GM18507 (cell line): ENCODE measurements around the gene PPARA.
A peak's percentile ranks its signal among the peaks of the same experiment; 100 is the strongest.

Source experiments
- DNase-seq: peaks from one replicate; pipeline ENCODE4 v3.0.0; 2011; ENCODE audit warnings: low read depth; ENCODE audit not compliant: insufficient read length; ENCODE audit errors: extremely low spot score
- FAIRE-seq: peaks from 2 replicates; lab custom pipeline; 2011; peaks lifted over from hg19 to GRCh38; lab: Jason Lieb, UNC

The PPARA gene

DNA sequence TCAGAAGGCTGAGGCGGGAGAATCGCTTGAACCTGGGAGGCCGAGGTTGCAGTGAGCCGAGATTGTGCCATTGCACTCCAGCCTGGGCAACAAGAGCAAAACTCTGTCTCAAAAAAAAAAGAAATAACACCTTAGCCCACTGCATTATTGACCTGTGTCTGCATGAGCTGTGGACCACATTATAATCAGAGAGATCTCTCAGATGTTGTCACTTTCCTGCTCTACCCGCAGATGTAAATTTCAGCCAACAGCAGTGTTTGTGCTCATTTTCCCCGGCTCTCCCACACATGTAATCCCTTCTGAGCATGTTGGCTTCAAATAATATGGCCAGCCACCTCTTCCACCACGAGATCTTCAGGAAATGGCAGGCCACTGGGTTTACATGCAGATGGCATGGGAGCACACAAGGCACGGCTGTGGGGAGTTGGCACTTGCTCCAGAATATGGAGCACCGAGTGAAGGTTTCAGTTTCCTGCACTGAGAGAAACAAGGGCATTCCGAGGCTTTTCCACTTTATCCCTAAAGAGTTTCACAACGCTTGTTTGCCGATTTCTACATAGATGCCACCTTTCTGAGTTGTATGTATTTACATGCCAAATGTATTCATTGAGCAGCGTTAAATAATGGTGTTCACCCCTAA is 80.1 kb downstream of the PPARA start:
- FAIRE-seq (no peak), DNase-seq (no peak)

DNA sequence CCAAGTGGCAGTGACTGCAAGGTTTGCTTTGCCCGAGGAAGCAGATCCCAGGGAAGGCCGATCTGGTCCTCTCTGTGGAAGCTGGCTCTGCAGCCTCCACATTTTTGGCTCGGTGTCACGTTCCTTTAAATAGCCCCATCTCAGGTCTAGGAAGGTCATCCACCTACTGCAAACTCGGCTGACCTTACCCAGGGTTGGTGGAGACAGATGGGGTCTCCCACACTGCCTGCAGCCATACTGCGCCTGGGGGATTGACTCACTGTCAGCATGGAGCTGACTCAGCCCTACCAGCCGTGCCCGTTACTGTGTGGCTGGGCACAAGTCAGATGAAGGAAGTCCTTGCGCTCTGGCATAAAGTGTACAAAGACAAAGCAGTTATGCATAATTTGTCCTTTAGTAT is 82.9 kb downstream of the PPARA start:
- DNase-seq = no peak
- no peak for FAIRE-seq

DNA sequence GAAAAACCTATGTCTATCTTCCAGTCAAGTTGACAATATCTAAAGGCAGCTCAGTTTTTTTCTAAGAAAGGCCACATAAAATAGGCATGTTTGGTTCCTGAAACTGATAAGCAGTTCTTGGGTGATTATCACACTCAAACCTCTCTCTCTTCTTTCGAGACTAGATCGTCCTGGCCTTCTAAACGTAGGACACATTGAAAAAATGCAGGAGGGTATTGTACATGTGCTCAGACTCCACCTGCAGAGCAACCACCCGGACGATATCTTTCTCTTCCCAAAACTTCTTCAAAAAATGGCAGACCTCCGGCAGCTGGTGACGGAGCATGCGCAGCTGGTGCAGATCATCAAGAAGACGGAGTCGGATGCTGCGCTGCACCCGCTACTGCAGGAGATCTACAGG is 84.6 kb downstream of the PPARA start:
- no peak for FAIRE-seq
- no peak for DNase-seq

DNA sequence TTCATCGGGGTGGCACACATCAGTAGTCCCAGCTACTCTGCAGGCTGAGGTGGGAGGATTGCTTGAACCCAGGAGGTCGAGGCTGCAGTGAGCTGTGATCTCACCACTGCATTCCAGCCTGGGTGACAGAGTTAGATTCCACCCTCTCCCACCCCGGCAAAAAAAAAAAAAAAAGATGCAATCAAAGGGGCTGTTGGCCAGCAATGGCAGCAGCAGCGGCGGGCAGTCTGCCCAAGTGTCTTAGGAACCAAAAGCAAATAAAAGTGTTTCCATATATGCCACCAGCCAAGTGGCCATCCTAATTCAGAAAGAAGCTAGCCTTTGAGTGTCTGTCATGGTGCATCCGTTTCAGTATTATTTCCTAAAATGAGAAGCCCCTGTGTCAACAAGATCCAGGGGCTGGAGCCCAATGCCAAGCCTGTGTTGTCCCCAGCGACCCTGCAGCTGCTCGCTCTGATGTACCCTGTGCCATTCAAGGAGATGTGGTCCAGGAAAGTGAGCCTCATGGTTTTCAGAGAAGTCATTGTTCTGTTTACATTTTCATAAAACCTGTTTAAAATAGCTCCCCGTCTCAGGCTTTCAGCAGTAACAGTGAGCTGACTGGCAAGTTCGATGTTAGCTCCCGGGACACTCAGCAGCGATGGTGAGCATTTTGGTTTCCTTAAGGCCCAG is 87.3 kb downstream of the PPARA start:
- FAIRE-seq (no peak), DNase-seq (no peak)

DNA sequence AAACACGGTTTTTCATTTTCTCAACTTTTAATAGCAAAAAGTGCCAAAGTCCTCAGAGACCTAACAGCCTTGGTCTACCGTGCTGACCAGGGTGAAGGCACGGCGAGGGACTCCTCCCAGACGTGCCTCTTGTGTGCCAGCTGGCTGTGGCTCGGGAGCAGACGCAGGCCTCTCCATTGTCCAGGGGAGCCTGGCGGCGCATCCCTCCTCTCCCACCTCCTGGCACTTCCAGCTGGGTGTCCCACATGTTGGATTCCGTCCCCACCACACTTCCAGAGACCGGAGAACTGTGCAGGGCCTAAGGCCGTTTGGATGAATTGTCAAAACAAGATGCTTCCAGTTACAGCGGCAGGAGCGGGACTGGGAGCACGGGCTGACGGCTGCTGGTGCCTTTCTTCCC is 88.2 kb downstream of the PPARA start:
- no peak for DNase-seq
- no peak for FAIRE-seq

DNA sequence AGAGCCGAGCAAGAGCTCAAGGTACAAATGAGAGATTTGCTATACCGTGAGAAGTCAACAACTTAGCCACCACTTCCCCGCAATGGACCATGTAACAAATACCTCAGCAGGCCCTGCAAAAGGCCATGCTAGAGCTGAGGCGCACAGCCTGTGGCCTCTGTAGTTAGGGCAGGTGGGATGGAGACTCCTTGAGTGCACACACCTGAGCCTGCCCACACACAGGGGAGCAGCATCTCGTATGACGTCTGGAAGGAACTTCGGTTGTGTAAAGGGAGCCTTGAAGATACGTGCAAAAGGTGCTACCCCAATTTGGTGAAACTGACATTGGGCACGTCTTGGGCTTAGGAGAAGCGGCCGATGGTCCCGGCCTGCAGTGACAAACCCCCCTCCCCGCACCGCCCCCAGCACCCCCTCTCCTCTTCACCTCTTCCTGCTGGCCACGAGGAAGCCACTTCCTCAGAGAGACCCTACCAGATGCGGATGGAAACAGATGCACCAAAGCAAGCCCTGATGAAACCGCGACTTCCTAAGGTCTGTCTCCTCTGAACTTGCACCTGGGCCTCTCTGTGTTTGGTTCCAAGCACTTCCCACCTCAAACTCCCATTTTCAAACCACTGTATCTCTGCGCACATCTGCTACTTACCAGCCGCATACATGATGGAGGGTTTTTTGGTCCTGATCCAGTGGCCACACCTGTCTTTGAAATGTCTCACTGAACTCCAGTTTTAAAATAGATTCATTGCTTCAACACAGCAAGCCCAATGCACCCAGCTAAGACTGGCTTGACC is 89.1 kb downstream of the PPARA start:
- DNase-seq = no peak
- FAIRE-seq = no peak

DNA sequence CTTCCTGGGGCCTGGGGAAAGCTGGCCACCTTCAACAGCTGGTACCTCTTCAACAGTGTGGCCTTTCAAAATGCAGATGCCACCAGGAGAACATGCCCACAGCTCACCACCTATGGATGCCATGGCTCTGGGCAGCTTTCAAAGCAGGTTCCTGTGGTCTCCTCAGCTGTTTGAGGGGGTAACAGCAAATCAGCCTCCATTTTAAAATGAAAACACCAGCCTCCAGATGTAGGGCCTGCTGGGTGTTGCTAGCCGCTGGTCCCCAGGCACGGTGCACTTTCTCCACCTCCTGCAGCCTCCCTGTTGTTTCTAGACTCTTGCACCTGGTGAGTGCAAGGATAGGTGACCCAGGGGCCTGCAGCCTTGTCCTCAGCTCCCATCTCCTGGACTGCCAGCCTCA is 89.7 kb downstream of the PPARA start:
- FAIRE-seq (no peak), DNase-seq (no peak)

DNA sequence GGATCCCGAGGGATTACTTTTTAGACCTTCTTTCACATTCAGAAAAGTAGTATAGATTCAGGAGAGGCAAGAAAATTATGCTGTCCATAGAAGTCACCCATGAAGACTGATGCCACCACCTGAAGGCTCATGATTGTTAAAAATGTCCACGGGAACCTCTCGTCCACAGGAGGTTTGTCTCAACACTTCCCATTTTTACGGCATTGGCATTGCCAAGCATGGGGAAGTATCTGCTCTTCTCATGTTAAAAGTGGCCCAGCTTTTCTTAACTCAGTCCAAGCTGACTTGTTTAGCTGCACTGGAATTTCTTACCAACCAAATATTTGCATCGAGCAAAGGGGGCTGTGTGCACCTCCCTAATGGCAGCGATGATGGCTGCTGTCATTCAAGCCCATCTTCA is 90.2 kb downstream of the PPARA start:
- FAIRE-seq = no peak
- DNase-seq = no peak

DNA sequence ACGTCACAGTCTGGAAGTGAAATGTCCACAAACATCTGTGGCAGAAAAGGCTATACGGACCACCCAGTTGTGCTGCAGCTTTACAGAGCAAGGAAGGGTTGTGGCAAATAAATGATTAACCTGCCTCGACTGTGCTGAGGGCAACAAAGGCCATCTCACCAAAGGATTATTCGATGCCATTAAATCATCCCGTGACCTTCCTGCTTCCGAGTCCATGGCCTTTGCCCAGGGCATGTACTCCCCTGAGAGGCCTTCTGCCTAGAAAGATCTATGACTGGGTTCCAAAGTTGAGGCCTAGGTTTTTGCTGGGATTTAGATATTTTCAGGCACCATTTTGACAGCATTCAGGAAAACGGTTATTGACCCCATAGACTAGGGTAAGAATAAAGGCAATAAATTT is 90.6 kb downstream of the PPARA start:
- FAIRE-seq (no peak), DNase-seq (no peak)

DNA sequence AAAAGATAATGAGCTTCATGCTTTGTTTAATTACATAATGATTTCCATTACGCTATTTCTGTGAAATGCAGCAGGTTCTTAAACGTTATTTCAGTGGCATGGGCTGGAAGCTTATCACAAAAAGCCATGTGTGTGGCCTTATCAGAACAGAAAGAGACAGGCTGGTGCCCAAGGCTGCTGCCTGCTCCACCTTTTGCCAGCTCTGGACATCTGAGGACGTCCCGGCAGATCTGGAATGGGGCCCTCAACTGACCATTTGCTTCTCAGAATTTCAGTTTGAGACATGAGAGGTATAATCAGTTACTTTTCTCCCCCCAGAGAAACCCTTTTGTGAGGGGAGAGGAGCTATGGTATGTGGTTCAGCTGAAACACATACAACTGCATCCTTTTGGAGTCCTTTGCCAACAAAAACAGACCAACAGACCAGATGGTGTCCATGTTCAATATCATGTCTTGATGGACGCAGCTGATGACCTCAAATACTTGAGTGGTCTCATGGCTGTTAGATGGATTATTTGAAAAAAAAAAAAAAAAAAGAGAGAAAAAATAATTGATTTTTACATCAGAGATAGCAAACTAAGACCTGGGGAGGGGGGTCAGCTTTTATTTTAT is 91.2 kb downstream of the PPARA start:
- DNase-seq = no peak

DNA sequence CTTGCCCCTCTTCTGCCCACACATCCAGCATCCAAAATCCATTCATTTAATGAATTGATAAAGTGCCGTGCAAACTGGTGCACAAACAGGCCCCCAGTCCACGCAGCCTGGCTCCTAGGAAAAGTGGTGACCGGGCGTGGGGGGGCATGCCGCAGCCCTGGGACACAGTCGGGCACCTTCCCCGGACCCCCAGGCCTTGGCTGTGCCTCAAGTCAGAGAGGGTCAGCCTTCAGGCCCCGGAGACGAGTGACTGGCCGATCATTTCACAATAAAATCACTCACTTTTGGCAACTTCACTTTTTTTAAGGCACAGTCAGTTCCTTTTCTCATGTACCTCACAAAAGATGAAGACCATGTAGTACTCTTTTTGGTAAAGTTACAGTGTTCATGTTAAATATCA is 91.8 kb downstream of the PPARA start:
- no peak for FAIRE-seq

More for the DNA sequence above, 91.2 kb downstream of the PPARA start:
- FAIRE-seq = no peak

DNA sequence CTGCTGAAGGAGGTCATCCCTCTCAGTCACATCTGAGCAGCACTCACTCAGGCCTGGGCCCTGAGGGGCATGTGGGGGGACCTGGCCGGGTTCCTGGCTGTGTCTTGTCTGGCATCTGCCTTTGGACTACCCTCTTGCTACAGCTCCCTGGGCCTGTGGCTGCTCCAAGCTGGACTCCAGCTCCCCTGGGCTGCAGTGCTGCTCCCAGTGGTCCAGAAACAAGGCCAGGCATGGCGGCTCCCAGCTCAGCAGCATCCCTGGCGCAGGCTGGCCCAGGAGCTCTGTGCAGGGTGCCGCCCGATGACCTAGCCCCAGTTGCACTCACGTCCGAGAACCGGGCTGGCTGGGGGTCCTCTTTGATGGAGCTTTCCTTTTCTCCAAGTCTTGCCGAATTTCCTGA is 94.4 kb downstream of the PPARA start:
- DNase-seq (no peak), FAIRE-seq (no peak)

More for the DNA sequence above, 91.8 kb downstream of the PPARA start:
- DNase-seq = no peak

DNA sequence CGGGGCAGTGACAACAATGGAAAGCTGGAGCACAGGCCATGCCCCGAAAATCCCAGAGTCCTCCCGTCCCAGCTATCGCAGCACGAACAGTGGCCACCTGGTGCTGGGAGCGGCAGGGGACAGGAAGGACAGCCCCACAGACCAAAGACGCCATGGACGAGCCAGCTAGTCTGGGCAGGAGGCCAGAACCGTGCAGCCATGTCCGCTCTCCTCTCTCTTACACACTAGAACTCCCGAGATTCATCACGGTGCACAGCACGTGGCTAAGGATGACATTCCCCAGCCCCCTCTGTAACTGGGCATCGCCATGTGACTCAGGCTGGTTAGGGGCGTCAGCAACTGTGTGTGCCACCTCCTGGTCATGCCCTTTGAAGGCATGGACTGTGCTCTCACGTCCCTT is 95.2 kb downstream of the PPARA start:
- DNase-seq = no peak
- no peak for FAIRE-seq

DNA sequence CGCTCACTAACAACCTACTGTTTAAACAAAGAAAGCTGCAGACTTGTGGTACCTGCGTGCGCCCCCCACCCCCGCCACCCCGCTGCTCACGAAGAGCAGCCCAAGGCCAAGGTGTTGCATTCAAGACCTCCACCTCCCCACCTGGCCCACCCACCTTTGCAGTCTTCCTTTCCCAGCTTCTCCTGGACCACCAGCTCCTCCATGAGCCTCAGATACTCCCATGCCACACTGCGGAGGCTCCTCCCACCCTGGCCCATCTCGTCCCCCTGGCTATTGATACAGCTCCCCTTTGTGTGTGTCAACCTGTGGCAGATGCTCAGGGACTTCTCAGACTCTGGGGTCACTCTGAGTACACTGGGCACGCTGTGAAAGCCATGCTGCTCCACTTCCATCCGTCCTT is 95.9 kb downstream of the PPARA start:
- DNase-seq (no peak), FAIRE-seq (no peak)

DNA sequence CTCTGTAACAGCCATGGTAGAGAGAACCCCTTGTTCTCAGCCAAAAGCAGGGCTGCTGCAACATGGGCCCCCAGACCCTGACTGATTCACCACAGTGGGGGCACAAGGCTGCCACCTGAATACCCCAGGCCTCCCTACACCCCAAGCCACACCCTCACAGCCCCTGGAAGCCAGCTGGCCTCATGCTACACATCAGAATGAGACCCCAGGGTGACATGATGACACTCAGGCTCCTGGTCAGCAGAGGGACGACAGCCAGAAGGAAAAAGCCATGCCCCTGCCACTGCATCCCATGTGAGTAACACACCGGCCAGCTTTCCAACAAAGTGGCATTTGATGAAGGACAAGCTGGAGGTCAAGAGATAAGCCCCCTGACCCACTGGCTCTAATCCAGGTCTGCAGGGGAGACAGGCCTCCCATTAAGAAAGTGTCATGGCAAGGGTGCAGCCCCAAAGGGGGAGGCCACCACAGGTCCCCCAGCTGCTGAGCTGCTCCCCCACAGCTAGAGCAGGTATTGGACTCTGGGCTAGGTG is 97.2 kb downstream of the PPARA start:
- FAIRE-seq (no peak), DNase-seq (no peak)

DNA sequence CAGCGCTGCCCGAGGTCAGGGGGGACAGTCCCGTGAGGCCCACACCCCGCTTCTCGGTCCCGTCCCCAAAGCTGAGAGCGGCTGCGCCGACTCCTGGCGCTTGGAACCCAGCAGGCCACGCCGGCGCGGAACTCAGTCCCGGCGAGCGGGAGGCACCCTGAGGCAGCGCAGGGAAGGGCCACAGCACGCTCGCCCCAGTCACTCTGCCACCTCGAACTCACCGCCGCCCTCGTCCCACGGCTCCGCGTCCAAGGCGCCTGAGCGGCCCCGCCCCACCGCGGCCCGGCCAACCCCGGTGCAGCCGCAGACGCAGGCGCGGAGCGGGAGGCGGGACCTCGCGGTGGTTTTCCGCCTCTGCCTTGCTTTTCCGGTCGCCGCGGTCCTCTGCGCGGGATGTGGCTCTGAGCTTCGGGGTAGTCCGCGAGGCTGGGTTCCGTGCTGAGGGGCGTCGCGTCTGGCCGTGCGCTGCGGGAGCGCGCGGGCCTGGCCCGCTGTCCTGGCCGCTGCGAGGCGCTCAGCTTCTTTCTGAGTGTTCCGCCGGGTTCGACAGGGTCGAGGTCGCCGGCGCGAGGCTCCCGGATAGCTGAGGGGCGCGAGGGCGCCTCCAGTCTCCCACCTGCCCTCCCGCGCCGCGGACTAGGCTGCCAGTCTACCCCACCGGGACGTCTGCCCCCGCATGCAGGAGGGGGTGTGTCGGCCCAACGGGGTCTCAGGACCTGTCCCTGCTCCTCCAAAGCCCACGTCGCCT is 99.9 kb downstream of the PPARA start, which contains the start of gene CDPF1:
TSS of gene CDPF1 (minus strand) at position 259 of the 748 bp plus-strand sequence. CDS start 2,009 bp downstream, outside the sequence.
- DNase-seq = peak; percentile 84
- FAIRE-seq = peak; percentile 99

DNA sequence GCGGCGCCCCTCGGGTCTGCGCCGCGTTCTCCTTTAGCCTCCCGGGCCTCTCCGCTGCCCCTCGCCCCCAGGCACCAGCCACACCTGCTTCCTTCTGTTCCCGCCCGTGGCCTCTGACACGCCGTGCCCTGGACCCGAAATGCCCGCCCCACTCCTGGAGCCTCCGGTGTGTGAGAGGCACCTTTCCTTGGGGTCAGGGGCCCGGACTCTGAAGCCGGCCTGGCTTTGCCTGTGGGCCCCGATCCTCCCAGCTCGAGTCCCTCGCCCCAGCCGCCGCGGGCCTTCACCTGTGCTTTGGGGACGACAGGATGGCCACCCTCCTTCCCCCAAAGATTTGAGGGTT is 100.4 kb downstream of the PPARA start:
- FAIRE-seq = no peak

DNA sequence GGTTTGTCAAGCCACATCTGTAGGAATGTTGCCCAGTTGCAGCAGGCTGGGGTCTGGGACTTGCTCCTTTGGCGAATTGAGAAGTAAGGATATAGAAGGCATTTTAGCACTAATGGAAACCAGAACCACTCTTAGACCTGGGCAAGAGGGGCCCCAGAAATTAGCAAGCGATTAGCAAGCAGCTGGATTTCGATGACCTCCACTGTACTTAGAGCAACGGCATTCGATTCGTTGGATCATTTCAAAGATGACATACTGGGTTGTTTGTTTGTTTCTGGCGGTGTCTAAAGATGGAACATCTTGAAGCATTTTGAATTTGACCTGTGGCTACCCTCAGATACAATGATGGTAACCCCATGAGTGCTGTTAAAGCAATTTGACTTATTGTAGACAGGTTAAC is 100.9 kb downstream of the PPARA start:
- DNase-seq = no peak
- no peak for FAIRE-seq

More for the DNA sequence above, 100.4 kb downstream of the PPARA start:
- no peak for DNase-seq

DNA sequence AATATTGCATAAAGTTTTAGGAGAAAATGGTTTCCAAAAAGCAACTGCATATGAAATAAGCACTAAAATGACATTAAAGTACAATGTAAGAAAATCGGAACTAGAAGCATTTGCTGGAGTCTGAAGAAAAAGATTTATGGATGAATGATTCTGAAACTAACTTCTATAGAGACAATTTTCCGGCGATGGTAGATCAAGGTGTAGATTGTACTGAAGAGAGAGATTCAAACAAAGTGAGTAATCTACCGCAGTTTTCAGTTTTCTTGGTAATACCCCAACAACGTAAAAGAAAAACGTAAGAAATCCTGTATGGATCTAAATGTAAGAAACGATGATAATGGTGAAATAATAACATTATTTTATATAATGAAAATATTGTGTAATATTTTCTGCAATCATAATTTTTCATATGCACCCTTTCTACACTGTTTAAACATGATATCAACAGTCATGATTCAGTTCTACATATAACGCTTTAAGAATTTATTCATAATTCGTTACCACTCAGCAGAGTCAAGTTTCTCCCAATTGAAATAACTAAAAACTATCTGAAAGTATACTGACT is 101.6 kb downstream of the PPARA start:
- DNase-seq (no peak), FAIRE-seq (peak; percentile 29)
